ENCODE data around the gene CDKL5.

CDKL5 gene

GRCh38 chrX:18630934-18631333 is 205.5 kb downstream of the CDKL5 start:
- Histone ChIP-seq H3K36me3 (ENCODE audit: insufficient read depth, low read length) (no peaks in the 10 kb centered on the region), H3K9me3 (ENCODE audit: insufficient read depth, low read depth, low read length) (no peaks in the 10 kb centered on the region), H3F3A (ENCODE audit: low read depth) (no peaks in the 10 kb centered on the region), H3K4me1 (ENCODE audit: insufficient read depth, low read length, poor library complexity, severe bottlenecking) (no peaks in the 10 kb centered on the region), H3K9ac (ENCODE audit: low read depth, low read length, poor library complexity, severe bottlenecking) (no peak overlapping the region), H3K4me2 (ENCODE audit: low read depth, low read length, poor library complexity, severe bottlenecking) (no peak overlapping the region), H3K27me3 (ENCODE audit: insufficient read depth, low read length, poor library complexity, severe bottlenecking) (no peaks in the 10 kb centered on the region), H2AFZ (ENCODE audit: low read length) (no peak overlapping the region), H4K20me1 (ENCODE audit: insufficient read depth, low read length, poor library complexity, severe bottlenecking) (no peaks in the 10 kb centered on the region), H3K9me2 (replicated peaks; ENCODE audit: low read depth, low read length) (no peaks in the 10 kb centered on the region), H3K4me3 (ENCODE audit: low read length, poor library complexity, severe bottlenecking) (no peak overlapping the region), H3K79me2 (ENCODE audit: insufficient read depth, low read length) (no peaks in the 10 kb centered on the region)
- TF ChIP-seq EZH2phosphoT487 (IDR thresholded peaks at IDR 0.05; ENCODE audit: borderline replicate concordance), result no peak
- no peak for TF ChIP-seq CTCF (conservative IDR thresholded peaks at IDR 0.05; ENCODE audit: low read length)

GRCh38 chrX:18638398-18638797 is 213.0 kb downstream of the CDKL5 start:
- H2AFZ ChIP-seq (ENCODE audit: low read length), result no peak overlapping the region
- H3K27me3 ChIP-seq (ENCODE audit: insufficient read depth, low read length, poor library complexity, severe bottlenecking), result no peaks in the 10 kb centered on the region
- no peak overlapping the region for H3K4me2 ChIP-seq (ENCODE audit: low read depth, low read length, poor library complexity, severe bottlenecking)
- no peak for TF ChIP-seq EZH2phosphoT487 (IDR thresholded peaks at IDR 0.05; ENCODE audit: borderline replicate concordance)
- no peak for TF ChIP-seq CTCF (conservative IDR thresholded peaks at IDR 0.05; ENCODE audit: low read length)
- no peaks in the 10 kb centered on the region for H3K36me3 ChIP-seq (ENCODE audit: insufficient read depth, low read length)
- H3K9ac ChIP-seq (ENCODE audit: low read depth, low read length, poor library complexity, severe bottlenecking), result no peak overlapping the region
- no peaks in the 10 kb centered on the region for H3K79me2 ChIP-seq (ENCODE audit: insufficient read depth, low read length)
- H3F3A ChIP-seq (ENCODE audit: low read depth), result no peaks in the 10 kb centered on the region
- no peaks in the 10 kb centered on the region for H3K9me3 ChIP-seq (ENCODE audit: insufficient read depth, low read depth, low read length)
- H3K9me2 ChIP-seq (replicated peaks; ENCODE audit: low read depth, low read length), result no peaks in the 10 kb centered on the region
- H4K20me1 ChIP-seq (ENCODE audit: insufficient read depth, low read length, poor library complexity, severe bottlenecking), result no peaks in the 10 kb centered on the region
- H3K4me1 ChIP-seq (ENCODE audit: insufficient read depth, low read length, poor library complexity, severe bottlenecking), result no peaks in the 10 kb centered on the region
- H3K4me3 ChIP-seq (ENCODE audit: low read length, poor library complexity, severe bottlenecking), result no peak overlapping the region

GRCh38 chrX:18639280-18639679 is 213.9 kb downstream of the CDKL5 start:
- Histone ChIP-seq H3K36me3 (ENCODE audit: insufficient read depth, low read length) (no peaks in the 10 kb centered on the region), H3K9ac (ENCODE audit: low read depth, low read length, poor library complexity, severe bottlenecking) (no peak overlapping the region), H3K9me2 (replicated peaks; ENCODE audit: low read depth, low read length) (no peaks in the 10 kb centered on the region), H3K4me1 (ENCODE audit: insufficient read depth, low read length, poor library complexity, severe bottlenecking) (no peaks in the 10 kb centered on the region), H3F3A (ENCODE audit: low read depth) (no peaks in the 10 kb centered on the region), H3K4me2 (ENCODE audit: low read depth, low read length, poor library complexity, severe bottlenecking) (no peak overlapping the region), H3K4me3 (ENCODE audit: low read length, poor library complexity, severe bottlenecking) (no peak overlapping the region), H3K27me3 (ENCODE audit: insufficient read depth, low read length, poor library complexity, severe bottlenecking) (no peaks in the 10 kb centered on the region), H4K20me1 (ENCODE audit: insufficient read depth, low read length, poor library complexity, severe bottlenecking) (no peaks in the 10 kb centered on the region), H3K79me2 (ENCODE audit: insufficient read depth, low read length) (no peaks in the 10 kb centered on the region), H3K9me3 (ENCODE audit: insufficient read depth, low read depth, low read length) (no peaks in the 10 kb centered on the region), H2AFZ (ENCODE audit: low read length) (no peak overlapping the region)
- TF ChIP-seq EZH2phosphoT487 (IDR thresholded peaks at IDR 0.05; ENCODE audit: borderline replicate concordance), result no peak

GRCh38 chrX:18640686-18641085 is 215.3 kb downstream of the CDKL5 start:
- H3K9me3 ChIP-seq (ENCODE audit: insufficient read depth, low read depth, low read length), result no peaks in the 10 kb centered on the region
- H3K4me2 ChIP-seq (ENCODE audit: low read depth, low read length, poor library complexity, severe bottlenecking), result no peak overlapping the region
- H3K9me2 ChIP-seq (replicated peaks; ENCODE audit: low read depth, low read length), result no peaks in the 10 kb centered on the region
- no peaks in the 10 kb centered on the region for H3F3A ChIP-seq (ENCODE audit: low read depth)
- H3K4me1 ChIP-seq (ENCODE audit: insufficient read depth, low read length, poor library complexity, severe bottlenecking), result no peaks in the 10 kb centered on the region
- H3K79me2 ChIP-seq (ENCODE audit: insufficient read depth, low read length), result no peaks in the 10 kb centered on the region
- no peak overlapping the region for H3K9ac ChIP-seq (ENCODE audit: low read depth, low read length, poor library complexity, severe bottlenecking)
- H2AFZ ChIP-seq (ENCODE audit: low read length), result no peak overlapping the region
- TF ChIP-seq EZH2phosphoT487 (IDR thresholded peaks at IDR 0.05; ENCODE audit: borderline replicate concordance) (no peak), CTCF (conservative IDR thresholded peaks at IDR 0.05; ENCODE audit: low read length) (no peak)
- no peaks in the 10 kb centered on the region for H3K27me3 ChIP-seq (ENCODE audit: insufficient read depth, low read length, poor library complexity, severe bottlenecking)
- H3K4me3 ChIP-seq (ENCODE audit: low read length, poor library complexity, severe bottlenecking), result no peak overlapping the region
- H4K20me1 ChIP-seq (ENCODE audit: insufficient read depth, low read length, poor library complexity, severe bottlenecking), result no peaks in the 10 kb centered on the region
- no peaks in the 10 kb centered on the region for H3K36me3 ChIP-seq (ENCODE audit: insufficient read depth, low read length)
